Gastroesophageal sphincter (tissue), 3 donors: ENCODE measurements around the gene SLC24A3.

Source experiments
- POLR2A ChIP-seq, 2 donors: fragments of 450-650 bp; IDR thresholded peaks; one replicate each; pipeline ENCODE4 v1.6.1; 2017; ENCODE audit warnings: antibody characterized with exemption in 2 of 2, mild to moderate bottlenecking in 2 of 2, moderate library complexity in 1 of 2
- POLR2AphosphoS5 ChIP-seq: sonication (generic); formaldehyde crosslinking; IDR thresholded peaks from one replicate; pipeline ENCODE4 v1.6.1; 2017; ENCODE audit warnings: antibody characterized with exemption
- TF ChIP-seq, protein P1 (sequence below), 4 experiments: fragments of 200-600 bp in 2 of 4; fragments of 450-650 bp in 2 of 4; sonication (generic) in 1 of 4; IDR thresholded peaks; one replicate each; pipeline ENCODE4 v1.5.1; 2017 to 2019; ENCODE audit warnings: antibody characterized with exemption in 4 of 4, mild to moderate bottlenecking in 2 of 4, moderate library complexity in 2 of 4

DNA sequence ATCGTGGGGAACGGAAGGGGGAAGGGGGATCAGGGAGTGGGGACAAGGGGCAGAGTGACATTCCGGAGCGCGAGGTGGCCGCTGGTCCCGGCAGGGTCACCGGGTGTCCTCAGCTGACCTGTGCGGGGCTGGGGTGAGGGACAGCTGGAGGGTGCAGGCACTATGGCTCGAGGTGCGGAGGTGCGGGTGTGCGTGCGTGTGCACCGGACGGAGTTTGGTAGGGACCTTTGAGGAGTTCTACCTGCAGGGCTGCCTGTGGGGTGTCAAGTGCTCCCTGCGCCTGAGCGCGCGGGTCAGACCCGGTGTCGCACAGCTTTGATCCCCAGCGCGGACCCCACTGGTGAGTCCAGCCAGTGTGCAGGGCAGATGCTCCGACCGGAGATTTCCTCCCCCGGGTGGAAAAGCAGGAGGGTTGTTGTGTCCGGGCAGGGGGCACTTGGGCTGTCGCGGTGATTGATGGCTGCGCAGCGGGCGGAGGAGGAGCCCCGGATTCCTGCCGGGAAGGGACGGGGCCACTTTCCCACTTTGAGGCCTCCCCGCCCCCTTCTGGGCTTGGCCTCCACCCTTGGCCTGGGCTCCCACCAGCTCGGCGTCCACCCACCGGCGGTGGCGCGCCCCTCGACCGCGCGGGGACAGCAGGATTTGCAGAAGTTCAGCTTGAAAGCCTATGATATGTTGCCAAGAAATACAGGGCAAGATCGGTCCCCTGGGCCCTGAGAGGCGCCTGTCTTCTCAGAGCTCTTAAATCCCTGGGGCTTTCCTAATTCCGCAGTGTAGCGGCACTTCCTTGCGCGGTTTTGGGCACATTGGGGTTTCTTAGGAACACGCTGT lies 546.3 kb downstream of the SLC24A3 start:
- TF ChIP-seq POLR2A (IDR thresholded peaks at IDR 0.05) (no peak), POLR2AphosphoS5 (no peak)
- TF ChIP-seq, protein P1, sequence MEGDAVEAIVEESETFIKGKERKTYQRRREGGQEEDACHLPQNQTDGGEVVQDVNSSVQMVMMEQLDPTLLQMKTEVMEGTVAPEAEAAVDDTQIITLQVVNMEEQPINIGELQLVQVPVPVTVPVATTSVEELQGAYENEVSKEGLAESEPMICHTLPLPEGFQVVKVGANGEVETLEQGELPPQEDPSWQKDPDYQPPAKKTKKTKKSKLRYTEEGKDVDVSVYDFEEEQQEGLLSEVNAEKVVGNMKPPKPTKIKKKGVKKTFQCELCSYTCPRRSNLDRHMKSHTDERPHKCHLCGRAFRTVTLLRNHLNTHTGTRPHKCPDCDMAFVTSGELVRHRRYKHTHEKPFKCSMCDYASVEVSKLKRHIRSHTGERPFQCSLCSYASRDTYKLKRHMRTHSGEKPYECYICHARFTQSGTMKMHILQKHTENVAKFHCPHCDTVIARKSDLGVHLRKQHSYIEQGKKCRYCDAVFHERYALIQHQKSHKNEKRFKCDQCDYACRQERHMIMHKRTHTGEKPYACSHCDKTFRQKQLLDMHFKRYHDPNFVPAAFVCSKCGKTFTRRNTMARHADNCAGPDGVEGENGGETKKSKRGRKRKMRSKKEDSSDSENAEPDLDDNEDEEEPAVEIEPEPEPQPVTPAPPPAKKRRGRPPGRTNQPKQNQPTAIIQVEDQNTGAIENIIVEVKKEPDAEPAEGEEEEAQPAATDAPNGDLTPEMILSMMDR (IDR thresholded peaks at IDR 0.05), result no peak
